Measurements from ENCODE around the gene CHST10.

CHST10 gene

Small RNA genes lying within 50 kb of the gene (small RNA-seq; reads per million reads assigned to genes)
- gene AC012493.2: 0 reads per million in 2 experiments
- 0 reads per million in 2 experiments for gene AC012493.3
